ENCODE measurements around the gene UNC13C.

Gene UNC13C

GRCh38 chr15:54102704-54103103 lies 124.5 kb downstream of the UNC13C start:
- no peaks in the 10 kb centered on the region for H3K27me3 ChIP-seq (ENCODE audit: insufficient read depth, low read length)
- H3K79me2 ChIP-seq (ENCODE audit: control insufficient read depth, insufficient read depth, low read length, unreplicated experiment), result no peaks in the 10 kb centered on the region
- H3K27ac ChIP-seq (ENCODE audit: low read depth, low read length), result no peak overlapping the region
- no peak overlapping the region for H3K4me3 ChIP-seq (ENCODE audit: low read depth, low read length)
- no peaks in the 10 kb centered on the region for H3K36me3 ChIP-seq (ENCODE audit: insufficient read depth, low read length)
- H3K4me1 ChIP-seq (ENCODE audit: control insufficient read depth, insufficient read depth, low read length, unreplicated experiment), result no peaks in the 10 kb centered on the region
- H2AFZ ChIP-seq (ENCODE audit: low read length, unreplicated experiment), result no peak overlapping the region

DNA sequence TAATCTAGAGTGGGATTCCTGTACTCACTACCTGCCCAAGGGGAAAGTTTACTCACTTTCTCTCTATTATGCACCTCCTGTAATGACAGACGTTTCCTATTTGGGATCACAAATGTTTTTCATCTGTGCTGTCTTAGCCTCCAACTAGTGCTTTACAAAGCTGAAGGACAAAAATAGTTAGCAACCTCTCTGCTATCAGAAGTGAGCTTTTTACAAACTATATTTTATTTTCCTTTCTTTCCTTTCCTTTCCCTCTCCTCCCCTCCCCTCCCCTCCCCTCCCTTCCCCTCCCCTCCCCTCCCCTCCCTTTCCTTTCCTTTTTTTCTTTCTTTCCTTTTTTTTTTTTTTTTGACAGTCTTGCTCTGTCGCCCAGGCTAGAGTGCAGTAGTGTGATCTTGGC lies 130.8 kb downstream of the UNC13C start:
- Histone ChIP-seq H3K36me3 (ENCODE audit: insufficient read depth, low read length) (no peaks in the 10 kb centered on the region), H3K27me3 (ENCODE audit: insufficient read depth, low read length) (no peaks in the 10 kb centered on the region), H3K27ac (ENCODE audit: low read depth, low read length) (no peak overlapping the region), H2AFZ (ENCODE audit: low read length, unreplicated experiment) (no peak overlapping the region), H3K79me2 (ENCODE audit: control insufficient read depth, insufficient read depth, low read length, unreplicated experiment) (no peaks in the 10 kb centered on the region), H3K4me1 (ENCODE audit: control insufficient read depth, insufficient read depth, low read length, unreplicated experiment) (no peaks in the 10 kb centered on the region), H3K4me3 (ENCODE audit: low read depth, low read length) (no peak overlapping the region)

DNA sequence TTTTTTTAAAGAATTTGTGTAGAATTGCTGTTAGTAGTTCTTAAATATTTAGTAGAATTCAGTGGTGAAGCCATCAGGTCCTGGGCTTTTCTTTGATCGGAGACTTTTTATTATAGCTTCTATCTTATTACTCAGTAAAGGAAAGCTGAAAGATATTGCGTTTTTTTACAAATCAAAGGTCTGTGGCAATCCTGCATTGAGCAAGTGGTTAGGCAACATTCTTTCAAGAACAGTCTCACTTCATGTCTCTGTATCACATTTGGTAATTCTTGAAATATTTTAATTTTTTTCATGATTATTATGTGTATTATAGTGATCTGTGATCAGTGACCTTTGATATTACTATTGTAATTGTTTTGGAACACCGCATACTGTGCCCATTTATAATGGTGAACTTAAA lies 140.8 kb downstream of the UNC13C start:
- no peaks in the 10 kb centered on the region for H3K27me3 ChIP-seq (ENCODE audit: insufficient read depth, low read length)
- no peaks in the 10 kb centered on the region for H3K79me2 ChIP-seq (ENCODE audit: control insufficient read depth, insufficient read depth, low read length, unreplicated experiment)
- no peaks in the 10 kb centered on the region for H3K4me1 ChIP-seq (ENCODE audit: control insufficient read depth, insufficient read depth, low read length, unreplicated experiment)
- no peaks in the 10 kb centered on the region for H3K36me3 ChIP-seq (ENCODE audit: insufficient read depth, low read length)
- no peak overlapping the region for H3K4me3 ChIP-seq (ENCODE audit: low read depth, low read length)
- H3K27ac ChIP-seq (ENCODE audit: low read depth, low read length), result no peak overlapping the region
- H2AFZ ChIP-seq (ENCODE audit: low read length, unreplicated experiment), result no peak overlapping the region

DNA sequence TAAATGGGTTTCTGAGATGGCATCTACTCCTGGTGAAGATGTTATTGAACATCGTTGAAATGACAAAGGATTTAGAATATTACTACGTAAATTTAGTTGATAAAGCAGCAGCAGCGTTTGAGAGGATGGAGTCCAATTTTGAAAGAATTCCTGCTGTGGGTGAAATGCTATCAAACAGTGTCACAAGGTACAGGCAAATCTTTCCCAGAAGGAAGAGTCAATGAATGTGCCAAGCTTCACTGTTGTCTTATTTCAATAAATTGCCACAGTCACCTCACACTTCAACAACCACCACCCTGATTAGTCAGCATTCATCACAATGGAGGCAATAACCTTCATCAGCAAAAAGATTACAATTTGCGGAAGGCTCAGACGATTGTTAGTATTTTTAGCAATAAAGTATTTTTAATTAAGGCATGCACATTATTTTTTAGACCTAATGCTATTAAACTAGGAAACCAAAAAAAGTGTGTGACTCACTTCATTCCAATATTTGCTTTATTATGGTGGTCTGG lies 142.8 kb downstream of the UNC13C start:
- Histone ChIP-seq H3K36me3 (ENCODE audit: insufficient read depth, low read length) (no peaks in the 10 kb centered on the region), H3K4me1 (ENCODE audit: control insufficient read depth, insufficient read depth, low read length, unreplicated experiment) (no peaks in the 10 kb centered on the region), H2AFZ (ENCODE audit: low read length, unreplicated experiment) (no peak overlapping the region), H3K27me3 (ENCODE audit: insufficient read depth, low read length) (no peaks in the 10 kb centered on the region), H3K4me3 (ENCODE audit: low read depth, low read length) (no peak overlapping the region), H3K79me2 (ENCODE audit: control insufficient read depth, insufficient read depth, low read length, unreplicated experiment) (no peaks in the 10 kb centered on the region), H3K27ac (ENCODE audit: low read depth, low read length) (no peak overlapping the region)

DNA sequence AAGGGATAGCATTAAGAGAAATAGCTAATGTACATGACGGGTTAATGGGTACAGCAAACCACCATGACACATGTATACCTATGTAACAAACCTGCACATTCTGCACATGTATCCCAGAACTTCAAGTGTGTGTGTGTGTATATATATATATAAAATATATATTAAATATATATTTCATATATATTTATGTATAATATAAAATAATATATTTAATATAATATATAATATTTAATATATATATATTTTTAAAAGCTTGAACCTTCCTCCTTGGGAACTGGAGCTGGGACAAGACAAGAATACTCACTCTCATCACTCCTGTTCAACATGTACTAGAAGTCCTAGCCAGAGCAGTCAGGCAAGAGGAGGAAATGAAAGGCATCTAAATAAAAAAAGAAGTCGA lies 149.3 kb downstream of the UNC13C start:
- Histone ChIP-seq H3K36me3 (ENCODE audit: insufficient read depth, low read length) (no peaks in the 10 kb centered on the region), H3K79me2 (ENCODE audit: control insufficient read depth, insufficient read depth, low read length, unreplicated experiment) (no peaks in the 10 kb centered on the region), H2AFZ (ENCODE audit: low read length, unreplicated experiment) (no peak overlapping the region), H3K4me1 (ENCODE audit: control insufficient read depth, insufficient read depth, low read length, unreplicated experiment) (no peaks in the 10 kb centered on the region), H3K27me3 (ENCODE audit: insufficient read depth, low read length) (no peaks in the 10 kb centered on the region), H3K27ac (ENCODE audit: low read depth, low read length) (no peak overlapping the region), H3K4me3 (ENCODE audit: low read depth, low read length) (no peak overlapping the region)

DNA sequence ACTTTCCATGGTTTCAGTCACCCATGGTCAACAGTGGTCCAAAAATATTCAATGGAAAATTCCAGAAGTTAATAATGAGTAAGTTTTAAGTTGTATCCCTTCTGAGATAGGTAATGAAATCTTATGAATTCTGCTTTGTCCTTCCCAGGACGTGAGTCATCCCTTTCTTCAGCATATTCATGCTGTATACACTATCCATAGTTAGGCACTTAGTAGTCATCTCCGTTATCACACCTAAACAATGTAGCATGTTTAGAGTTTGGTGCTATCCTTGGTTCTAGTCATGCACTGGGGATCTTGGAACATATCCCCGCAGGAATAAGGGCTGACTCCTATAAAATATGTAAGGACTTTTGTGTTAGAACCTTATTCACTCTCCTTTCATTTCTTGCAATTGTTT lies 153.2 kb downstream of the UNC13C start:
- no peaks in the 10 kb centered on the region for H3K4me1 ChIP-seq (ENCODE audit: control insufficient read depth, insufficient read depth, low read length, unreplicated experiment)

GRCh38 chr15:54149115-54149531 lies 170.9 kb downstream of the UNC13C start:
- H2AFZ ChIP-seq (ENCODE audit: low read length, unreplicated experiment), result no peak overlapping the region
- H3K27ac ChIP-seq (ENCODE audit: low read depth, low read length), result no peak overlapping the region
- H3K79me2 ChIP-seq (ENCODE audit: control insufficient read depth, insufficient read depth, low read length, unreplicated experiment), result no peaks in the 10 kb centered on the region
- no peaks in the 10 kb centered on the region for H3K27me3 ChIP-seq (ENCODE audit: insufficient read depth, low read length)
- no peaks in the 10 kb centered on the region for H3K36me3 ChIP-seq (ENCODE audit: insufficient read depth, low read length)
- no peak overlapping the region for H3K4me3 ChIP-seq (ENCODE audit: low read depth, low read length)
- H3K4me1 ChIP-seq (ENCODE audit: control insufficient read depth, insufficient read depth, low read length, unreplicated experiment), result no peaks in the 10 kb centered on the region

More for the DNA sequence above, 153.2 kb downstream of the UNC13C start:
- no peak overlapping the region for H2AFZ ChIP-seq (ENCODE audit: low read length, unreplicated experiment)
- no peaks in the 10 kb centered on the region for H3K79me2 ChIP-seq (ENCODE audit: control insufficient read depth, insufficient read depth, low read length, unreplicated experiment)
- no peaks in the 10 kb centered on the region for H3K36me3 ChIP-seq (ENCODE audit: insufficient read depth, low read length)
- H3K4me3 ChIP-seq (ENCODE audit: low read depth, low read length), result no peak overlapping the region
- no peak overlapping the region for H3K27ac ChIP-seq (ENCODE audit: low read depth, low read length)
- no peaks in the 10 kb centered on the region for H3K27me3 ChIP-seq (ENCODE audit: insufficient read depth, low read length)

GRCh38 chr15:54150255-54150654 lies 172.0 kb downstream of the UNC13C start:
- H2AFZ ChIP-seq (ENCODE audit: low read length, unreplicated experiment), result no peak overlapping the region
- H3K4me1 ChIP-seq (ENCODE audit: control insufficient read depth, insufficient read depth, low read length, unreplicated experiment), result no peaks in the 10 kb centered on the region

GRCh38 chr15:54159012-54159411 lies 180.8 kb downstream of the UNC13C start:
- Histone ChIP-seq H3K79me2 (ENCODE audit: control insufficient read depth, insufficient read depth, low read length, unreplicated experiment) (no peaks in the 10 kb centered on the region), H3K4me1 (ENCODE audit: control insufficient read depth, insufficient read depth, low read length, unreplicated experiment) (no peaks in the 10 kb centered on the region), H3K27ac (ENCODE audit: low read depth, low read length) (no peak overlapping the region)

More at GRCh38 chr15:54150255-54150654, 172.0 kb downstream of the UNC13C start:
- Histone ChIP-seq H3K36me3 (ENCODE audit: insufficient read depth, low read length) (no peaks in the 10 kb centered on the region), H3K27ac (ENCODE audit: low read depth, low read length) (no peak overlapping the region), H3K4me3 (ENCODE audit: low read depth, low read length) (no peak overlapping the region), H3K79me2 (ENCODE audit: control insufficient read depth, insufficient read depth, low read length, unreplicated experiment) (no peaks in the 10 kb centered on the region), H3K27me3 (ENCODE audit: insufficient read depth, low read length) (no peaks in the 10 kb centered on the region)

GRCh38 chr15:54187325-54187724 lies 209.1 kb downstream of the UNC13C start:
- Histone ChIP-seq H3K27me3 (ENCODE audit: insufficient read depth, low read length) (no peaks in the 10 kb centered on the region), H3K36me3 (ENCODE audit: insufficient read depth, low read length) (no peaks in the 10 kb centered on the region), H2AFZ (ENCODE audit: low read length, unreplicated experiment) (no peak overlapping the region), H3K79me2 (ENCODE audit: control insufficient read depth, insufficient read depth, low read length, unreplicated experiment) (no peaks in the 10 kb centered on the region), H3K4me1 (ENCODE audit: control insufficient read depth, insufficient read depth, low read length, unreplicated experiment) (no peaks in the 10 kb centered on the region), H3K4me3 (ENCODE audit: low read depth, low read length) (no peak overlapping the region), H3K27ac (ENCODE audit: low read depth, low read length) (no peak overlapping the region)

More at GRCh38 chr15:54159012-54159411, 180.8 kb downstream of the UNC13C start:
- Histone ChIP-seq H3K36me3 (ENCODE audit: insufficient read depth, low read length) (no peaks in the 10 kb centered on the region), H3K4me3 (ENCODE audit: low read depth, low read length) (no peak overlapping the region), H3K27me3 (ENCODE audit: insufficient read depth, low read length) (no peaks in the 10 kb centered on the region), H2AFZ (ENCODE audit: low read length, unreplicated experiment) (no peak overlapping the region)

- Histone ChIP-seq H3K4me1 (ENCODE audit: control insufficient read depth, insufficient read depth, low read length, unreplicated experiment) (no peaks in the 10 kb centered on the region), H3K36me3 (ENCODE audit: insufficient read depth, low read length) (no peaks in the 10 kb centered on the region), H3K4me3 (ENCODE audit: low read depth, low read length) (no peak overlapping the region), H3K27ac (ENCODE audit: low read depth, low read length) (no peak overlapping the region), H3K79me2 (ENCODE audit: control insufficient read depth, insufficient read depth, low read length, unreplicated experiment) (no peaks in the 10 kb centered on the region), H3K27me3 (ENCODE audit: insufficient read depth, low read length) (no peaks in the 10 kb centered on the region), H2AFZ (ENCODE audit: low read length, unreplicated experiment) (no peak overlapping the region)
Observed at GRCh38 chr15:54197995-54198394, 219.8 kb downstream of the UNC13C start.
